Measurements from ENCODE around the gene ZNF76.

Gene ZNF76

DNA sequence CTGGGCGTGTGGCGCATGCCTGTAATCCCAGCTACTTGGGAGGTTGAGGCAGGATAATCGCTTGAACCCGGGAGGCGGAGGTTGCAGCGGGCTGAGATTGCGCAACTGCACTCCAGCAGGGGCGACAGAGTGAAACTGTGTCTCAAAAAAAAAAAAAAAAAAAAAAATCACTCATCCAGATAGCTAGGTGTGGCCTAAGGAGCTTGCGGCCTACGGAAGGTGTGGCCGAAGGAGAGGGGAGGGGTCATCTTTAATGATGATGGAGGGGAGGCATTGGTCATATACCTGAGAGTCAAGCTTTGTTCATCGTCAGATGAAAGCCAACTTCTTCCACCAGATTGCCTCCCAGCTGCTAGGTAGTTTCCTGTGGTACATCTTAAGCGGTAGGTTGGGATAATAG lies 82.0 kb downstream of the ZNF76 start:
- no peak for DNase-seq

DNA sequence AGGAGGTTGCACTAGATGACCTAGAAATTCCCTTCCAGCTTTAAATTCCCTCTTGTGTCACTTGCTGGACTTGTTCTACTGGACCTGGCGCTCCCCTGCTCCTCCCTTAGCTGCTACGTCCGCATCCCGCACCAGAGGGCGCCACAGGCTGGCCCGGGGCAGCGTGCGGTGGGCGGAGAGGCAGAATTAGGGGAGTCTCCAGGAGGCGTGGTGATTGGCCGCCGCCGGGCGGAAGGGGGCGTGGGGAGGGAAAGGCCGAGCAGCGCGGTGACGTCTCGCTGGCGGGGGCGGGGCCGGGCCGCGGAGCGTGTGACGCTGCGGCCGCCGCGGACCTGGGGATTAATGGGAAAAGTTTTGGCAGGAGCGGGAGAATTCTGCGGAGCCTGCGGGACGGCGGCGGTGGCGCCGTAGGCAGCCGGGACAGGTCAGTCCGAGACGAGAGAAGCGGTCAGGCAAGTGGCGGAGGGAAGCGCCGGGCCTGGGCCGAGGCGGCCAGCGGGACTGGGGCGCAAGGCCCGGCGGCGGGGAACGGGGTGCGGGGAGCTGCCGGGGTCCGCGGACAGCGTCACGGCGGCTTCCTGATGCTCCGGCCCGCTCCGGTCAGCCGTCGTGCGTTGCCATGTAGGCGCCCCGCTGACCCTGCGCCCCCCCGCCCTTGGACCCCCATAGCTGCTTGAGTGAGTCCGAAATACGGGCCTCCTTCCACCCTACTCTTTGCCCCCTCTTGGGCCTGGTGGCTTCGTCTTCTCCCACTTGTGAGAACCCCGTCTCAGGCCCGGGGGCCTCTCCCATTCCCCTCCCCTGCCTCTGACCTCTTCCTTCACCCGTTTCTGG lies 82.9 kb downstream of the ZNF76 start, which contains the start of gene PPARD:
PPARD (plus strand) TSS at position 301 of the 834 bp plus-strand sequence. CDS start 68,530 bp downstream, outside the sequence.
- peak; percentile 97 for DNase-seq

DNA sequence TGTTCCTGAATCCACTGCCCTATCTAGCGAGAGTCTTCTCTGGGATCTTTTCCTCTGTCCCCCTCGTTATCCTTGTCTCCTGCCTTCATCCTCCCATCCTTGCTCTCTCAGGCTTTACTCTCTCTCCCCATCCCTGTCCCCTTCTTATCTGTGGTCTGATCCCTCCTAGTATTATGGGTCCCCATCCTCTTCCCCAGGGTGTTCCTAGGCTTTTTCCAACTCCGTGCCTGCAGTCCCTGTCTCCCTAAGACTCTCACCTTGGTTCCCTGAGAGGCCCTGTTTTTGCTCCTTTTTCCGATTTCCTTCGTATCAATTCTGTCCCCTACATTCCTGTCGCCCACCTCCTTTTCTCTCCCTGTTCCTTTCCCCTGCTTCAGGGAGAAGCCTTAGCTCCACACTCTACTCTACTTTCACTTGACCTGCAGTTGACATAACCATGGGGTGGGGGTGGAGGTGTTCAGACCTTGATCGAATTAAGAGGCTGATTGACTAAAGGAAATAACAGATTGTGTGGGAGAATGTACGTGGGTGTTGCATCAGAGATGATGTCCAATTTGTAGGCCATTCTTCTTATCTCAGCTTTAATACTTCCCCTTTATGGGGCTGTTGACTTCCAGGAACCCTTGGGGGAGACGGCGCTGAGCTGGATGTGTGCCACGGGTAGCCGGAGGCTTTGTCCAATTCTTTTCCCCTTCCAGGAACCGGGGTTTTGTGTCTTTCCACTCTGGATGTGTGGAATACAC lies 83.7 kb downstream of the ZNF76 start:
- DNase-seq, result no peak

DNA sequence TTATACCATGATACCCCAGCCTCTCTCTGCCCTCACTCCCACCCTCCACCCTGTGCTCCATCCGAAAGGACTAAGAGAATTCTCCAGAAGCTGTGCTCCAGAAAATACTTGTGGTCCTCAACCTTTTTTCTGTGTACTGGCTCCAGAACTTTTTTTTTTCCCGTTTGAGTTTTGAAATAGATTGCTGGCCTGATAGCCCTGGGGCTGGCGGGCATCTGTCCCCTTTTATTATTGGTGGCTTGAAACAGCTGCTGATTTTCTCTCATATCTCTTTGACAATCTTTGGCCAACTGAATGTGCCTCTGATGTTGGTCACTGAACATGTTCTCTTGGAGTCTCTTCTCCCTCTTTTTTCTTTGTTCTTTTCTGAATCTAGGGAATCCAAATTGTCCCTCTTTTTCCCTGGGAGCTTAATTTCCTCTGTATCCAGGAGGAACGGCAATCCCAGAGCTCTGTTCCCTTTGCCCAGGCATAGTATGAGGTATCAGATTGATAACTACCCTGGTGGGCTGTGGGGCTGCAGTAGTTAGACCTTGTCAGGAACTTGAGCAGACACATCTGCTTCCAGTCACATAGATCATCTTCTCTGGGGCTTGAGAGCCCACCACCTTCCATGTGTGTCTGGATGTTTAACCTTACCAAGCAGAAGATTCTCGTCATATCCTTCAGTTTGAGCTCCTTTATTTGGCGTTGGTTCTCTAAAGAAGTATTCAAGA lies 84.5 kb downstream of the ZNF76 start:
- no peak for DNase-seq
